ENCODE data around the gene GRAP2. TPM values are rescaled to one million over a fixed set of nuclear protein-coding genes. Genes with fewer than 3 reads are reported as not detected.

Gene GRAP2
- polyA plus RNA-seq (0.04 TPM in 1 of 3 replicates, not detected in the others), polyA minus RNA-seq (not detected in 3 replicates)
- not detected for polyA plus RNA-seq (2011; ENCODE audit: low read depth)
- polyA plus RNA-seq (2011; cell fraction: cytosol; rRNA removed): not detected in 2 replicates
- polyA plus RNA-seq (2011; cell fraction: nucleus; rRNA removed): not detected in 2 replicates
- 0.18 TPM in 1 of 2 replicates, not detected in the other for polyA plus RNA-seq (2012; ENCODE audit: low replicate concordance)
- polyA minus RNA-seq (2011; cell fraction: cytosol; rRNA and poly(A)+ RNA removed): not detected
- polyA minus RNA-seq (2011; cell fraction: nucleus; rRNA and poly(A)+ RNA removed): not detected in 2 replicates

DNA sequence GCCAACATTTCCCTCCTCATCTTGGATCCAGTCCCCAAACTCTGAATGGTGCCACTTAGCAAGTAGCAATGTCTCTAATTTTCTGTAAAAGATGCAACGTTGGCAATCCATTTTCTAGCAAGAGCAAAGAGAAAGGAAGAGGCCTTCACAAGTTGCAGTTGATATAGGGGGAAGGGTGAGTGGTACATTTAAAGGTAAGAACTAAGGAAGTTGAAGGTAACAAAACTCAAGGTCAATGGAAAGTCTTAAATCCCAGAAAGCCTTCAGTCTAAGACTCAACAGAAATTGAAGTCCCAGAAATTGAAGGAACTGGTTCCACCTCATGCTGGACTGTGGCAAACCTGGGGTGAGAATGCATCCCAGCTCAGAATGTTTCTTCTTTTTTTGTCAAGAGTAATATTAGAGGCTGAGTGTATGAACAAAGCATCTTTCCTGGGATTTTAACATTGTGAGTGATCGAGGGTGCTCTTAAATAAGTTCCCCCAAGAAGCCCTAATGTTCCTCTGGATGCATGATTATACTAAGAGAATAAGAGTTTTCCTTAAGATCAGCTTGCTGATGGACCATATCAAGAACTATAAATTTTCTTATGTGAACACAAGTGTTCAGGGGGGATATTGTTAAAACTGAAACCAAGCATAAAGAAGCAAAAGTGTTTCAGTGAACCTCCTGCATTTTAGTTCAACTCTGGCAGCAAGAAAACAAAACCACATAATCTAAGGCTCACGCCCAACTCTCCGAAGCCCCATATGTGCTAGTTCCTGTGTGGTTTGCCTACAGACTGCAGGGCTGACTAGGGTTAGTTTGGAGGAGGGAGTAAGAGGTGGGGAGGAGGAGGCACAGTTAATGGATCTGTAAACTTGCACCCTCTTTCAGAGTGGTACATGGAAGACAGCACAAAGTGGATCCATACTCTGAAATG, at the start of gene GRAP2:
GRAP2 (plus strand) TSS at position 779 of the 922 bp plus-strand sequence. CDS start 46,023 bp downstream, outside the sequence.
- no peaks in the 10 kb centered on the region for H3K9me1 ChIP-seq (ENCODE audit: control insufficient read depth, extremely low read depth, insufficient read depth, low read length)
- no peak for FAIRE-seq

DNA sequence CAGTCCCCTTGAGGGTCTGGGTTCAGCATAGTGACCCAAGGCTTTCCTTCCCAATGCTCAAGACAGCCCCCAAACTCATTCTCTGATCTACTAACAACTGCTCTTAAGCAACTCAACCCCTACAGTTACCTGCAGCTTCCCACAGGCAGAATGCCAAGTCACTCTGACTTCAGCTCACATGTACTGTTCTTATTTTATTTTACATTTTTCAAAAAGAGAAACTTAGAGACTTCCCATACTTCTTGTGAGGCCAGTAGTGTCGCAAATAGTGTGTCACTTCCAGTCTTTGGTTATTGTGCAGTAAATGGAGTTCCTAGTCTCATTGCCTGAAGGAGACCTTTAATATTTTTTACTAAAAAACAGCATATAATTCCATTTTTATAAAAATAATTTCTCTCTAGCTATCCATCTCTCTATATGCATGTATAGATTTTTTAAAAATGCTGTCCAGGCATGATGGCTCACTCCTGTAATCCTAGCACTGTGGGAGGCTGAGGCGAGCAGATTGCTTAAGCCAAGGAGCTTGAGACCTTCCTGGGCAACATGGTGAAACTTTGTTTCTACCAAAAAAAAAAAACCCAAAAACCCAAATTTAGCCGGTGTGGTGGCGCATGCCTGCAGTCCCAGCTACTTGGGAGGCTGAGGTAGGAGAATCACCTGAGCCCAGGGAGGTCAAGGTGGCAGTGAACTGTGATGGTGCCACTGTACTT, 49.1 kb upstream of the GRAP2 start:
- Histone ChIP-seq H3K4me2 (ENCODE audit: control insufficient read depth, extremely low read depth, insufficient read depth, low read depth, low read length) (no peak overlapping the region), H3K27me3 (ENCODE audit: control insufficient read depth, extremely low read depth, insufficient read depth, low read length) (no peaks in the 10 kb centered on the region), H4K20me1 (ENCODE audit: control insufficient read depth, extremely low read depth, insufficient read depth, low read length) (no peaks in the 10 kb centered on the region), H3K36me3 (ENCODE audit: control insufficient read depth in 2 of 2, extremely low read depth in 1 of 2, insufficient read depth in 2 of 2, low read length in 2 of 2) (no peaks in the 10 kb centered on the region), H2AFZ (ENCODE audit: control insufficient read depth, low read length) (no peak overlapping the region), H3K9me1 (ENCODE audit: control insufficient read depth, extremely low read depth, insufficient read depth, low read length) (no peaks in the 10 kb centered on the region), H3K27ac (ENCODE audit: control insufficient read depth, insufficient read depth, low read length) (no peak overlapping the region), H3K79me2 (ENCODE audit: control insufficient read depth, insufficient read depth, low read length) (no peaks in the 10 kb centered on the region), H3K9ac (ENCODE audit: control insufficient read depth, extremely low read depth, insufficient read depth, low read length) (no peak overlapping the region), H3K9me3 (ENCODE audit: control insufficient read depth, low read depth, low read length) (no peaks in the 10 kb centered on the region), H3K4me1 (ENCODE audit: control insufficient read depth, extremely low read depth, insufficient read depth, low read length) (no peaks in the 10 kb centered on the region), H3K4me3 (ENCODE audit: control insufficient read depth in 2 of 3, extremely low read depth in 1 of 3, insufficient read depth in 2 of 3, low read depth in 1 of 3, low read length in 3 of 3) (no peak overlapping the region)
- dilution Hi-C loops (cut with MboI; ENCODE audit: extremely low pct_ligation_motif_present, low sequenced_read_pairs): no loop called here
- DNase-seq (ENCODE audit: low read depth, low spot score): no peak
- TF ChIP-seq, protein P1, sequence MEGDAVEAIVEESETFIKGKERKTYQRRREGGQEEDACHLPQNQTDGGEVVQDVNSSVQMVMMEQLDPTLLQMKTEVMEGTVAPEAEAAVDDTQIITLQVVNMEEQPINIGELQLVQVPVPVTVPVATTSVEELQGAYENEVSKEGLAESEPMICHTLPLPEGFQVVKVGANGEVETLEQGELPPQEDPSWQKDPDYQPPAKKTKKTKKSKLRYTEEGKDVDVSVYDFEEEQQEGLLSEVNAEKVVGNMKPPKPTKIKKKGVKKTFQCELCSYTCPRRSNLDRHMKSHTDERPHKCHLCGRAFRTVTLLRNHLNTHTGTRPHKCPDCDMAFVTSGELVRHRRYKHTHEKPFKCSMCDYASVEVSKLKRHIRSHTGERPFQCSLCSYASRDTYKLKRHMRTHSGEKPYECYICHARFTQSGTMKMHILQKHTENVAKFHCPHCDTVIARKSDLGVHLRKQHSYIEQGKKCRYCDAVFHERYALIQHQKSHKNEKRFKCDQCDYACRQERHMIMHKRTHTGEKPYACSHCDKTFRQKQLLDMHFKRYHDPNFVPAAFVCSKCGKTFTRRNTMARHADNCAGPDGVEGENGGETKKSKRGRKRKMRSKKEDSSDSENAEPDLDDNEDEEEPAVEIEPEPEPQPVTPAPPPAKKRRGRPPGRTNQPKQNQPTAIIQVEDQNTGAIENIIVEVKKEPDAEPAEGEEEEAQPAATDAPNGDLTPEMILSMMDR (optimal IDR thresholded peaks at IDR 0.05 in 1 of 3, IDR thresholded peaks at IDR 0.05 in 1 of 3, conservative IDR thresholded peaks at IDR 0.05 in 1 of 3; ENCODE audit: extremely low read depth in 1 of 3, insufficient read depth in 2 of 3, low read length in 3 of 3): no peak
- no peak for TF ChIP-seq EZH2 (IDR thresholded peaks at IDR 0.05; ENCODE audit: low read length)
- FAIRE-seq: no peak

More for the DNA sequence above, at the start of gene GRAP2:
- H2AFZ ChIP-seq (ENCODE audit: control insufficient read depth, low read length): no peak within 1 kb of the TSS
- no peaks in the 10 kb centered on the region for H3K79me2 ChIP-seq (ENCODE audit: control insufficient read depth, insufficient read depth, low read length)
- H4K20me1 ChIP-seq (ENCODE audit: control insufficient read depth, extremely low read depth, insufficient read depth, low read length): no peaks in the 10 kb centered on the region
- H3K27me3 ChIP-seq (ENCODE audit: control insufficient read depth, extremely low read depth, insufficient read depth, low read length): peaks cover 3% of the 10 kb centered on the region
- no peak within 1 kb of the TSS for H3K9ac ChIP-seq (ENCODE audit: control insufficient read depth, extremely low read depth, insufficient read depth, low read length)
- H3K36me3 ChIP-seq (ENCODE audit: control insufficient read depth in 2 of 2, extremely low read depth in 1 of 2, insufficient read depth in 2 of 2, low read length in 2 of 2): no peaks in the 10 kb centered on the region
- no peak within 1 kb of the TSS for H3K4me2 ChIP-seq (ENCODE audit: control insufficient read depth, extremely low read depth, insufficient read depth, low read depth, low read length)
- dilution Hi-C loops (cut with MboI; ENCODE audit: extremely low pct_ligation_motif_present, low sequenced_read_pairs): no loop called here
- H3K4me1 ChIP-seq (ENCODE audit: control insufficient read depth, extremely low read depth, insufficient read depth, low read length): no peaks in the 10 kb centered on the region
- no peaks in the 10 kb centered on the region for H3K9me3 ChIP-seq (ENCODE audit: control insufficient read depth, low read depth, low read length)
- no peak within 1 kb of the TSS for H3K27ac ChIP-seq (ENCODE audit: control insufficient read depth, insufficient read depth, low read length)
- DNase-seq (ENCODE audit: low read depth, low spot score): no peak
- H3K4me3 ChIP-seq (ENCODE audit: control insufficient read depth in 2 of 3, extremely low read depth in 1 of 3, insufficient read depth in 2 of 3, low read depth in 1 of 3, low read length in 3 of 3): no peak within 1 kb of the TSS
- no peak for TF ChIP-seq EZH2 (IDR thresholded peaks at IDR 0.05; ENCODE audit: low read length)
- TF ChIP-seq, protein P1 (optimal IDR thresholded peaks at IDR 0.05 in 1 of 3, IDR thresholded peaks at IDR 0.05 in 1 of 3, conservative IDR thresholded peaks at IDR 0.05 in 1 of 3; ENCODE audit: extremely low read depth in 1 of 3, insufficient read depth in 2 of 3, low read length in 3 of 3): no peak

Data from keratinocyte (primary cell).